DOHH2 (cell line): ENCODE data around the gene MAN1C1.

ENCODE experiments used
- H3F3A ChIP-seq: fragments of 200-600 bp; sonication (generic), shearing (Covaris generic); 2 replicates; pipeline ENCODE4 v1.6.0; 2016; ENCODE audit warnings: antibody characterized with exemption, mild to moderate bottlenecking; ENCODE audit not compliant: control insufficient read depth, insufficient read depth
- H3K27ac ChIP-seq: fragments of 200-600 bp; sonication (generic); 2 replicates; pipeline ENCODE4 v1.5.1; 2014; ENCODE audit warnings: low read depth, mild to moderate bottlenecking, low read length, moderate library complexity
- H3K27me3 ChIP-seq: fragments of 200-600 bp; sonication (generic); 2 replicates; pipeline ENCODE4 v1.6.1; 2014; ENCODE audit warnings: mild to moderate bottlenecking, low read length, mixed read lengths; ENCODE audit not compliant: control insufficient read depth
- H3K36me3 ChIP-seq: fragments of 200-600 bp; sonication (generic); 2 replicates; pipeline ENCODE4 v1.6.1; 2014; ENCODE audit warnings: mild to moderate bottlenecking, low read length, moderate library complexity, mixed read lengths; ENCODE audit not compliant: control insufficient read depth
- H3K4me1 ChIP-seq: fragments of 200-600 bp; sonication (generic); 2 replicates; pipeline ENCODE4 v1.6.1; 2014; ENCODE audit warnings: mild to moderate bottlenecking, low read length, mixed read lengths; ENCODE audit not compliant: control insufficient read depth
- H3K4me2 ChIP-seq: fragments of 200-600 bp; sonication (generic); 2 replicates; pipeline ENCODE4 v1.6.0; 2014; ENCODE audit warnings: mild to moderate bottlenecking, low read length, moderate library complexity
- H3K4me3 ChIP-seq: fragments of 200-600 bp; sonication (generic); 2 replicates; pipeline ENCODE4 v1.5.1; 2014; ENCODE audit warnings: mild to moderate bottlenecking, low read length, mixed read lengths
- H3K79me2 ChIP-seq: fragments of 200-600 bp; sonication (generic); 2 replicates; pipeline ENCODE4 v1.6.1; 2014; ENCODE audit warnings: mild to moderate bottlenecking, low read length, mixed read lengths; ENCODE audit not compliant: control insufficient read depth
- H3K9me2 ChIP-seq: fragments of 200-600 bp; sonication (generic); replicated peaks from 2 replicates; pipeline ENCODE4 v1.6.1; 2014; ENCODE audit warnings: mild to moderate bottlenecking, low read length, mixed read lengths; ENCODE audit not compliant: control insufficient read depth
- H3K9me3 ChIP-seq: fragments of 200-600 bp; sonication (generic); 2 replicates; pipeline ENCODE4 v1.6.1; 2014; ENCODE audit warnings: antibody characterized with exemption, low read length, mixed read lengths; ENCODE audit not compliant: control insufficient read depth, insufficient read depth
- H4K20me1 ChIP-seq: fragments of 200-600 bp; sonication (generic); 2 replicates; pipeline ENCODE4 v1.6.0; 2014; ENCODE audit warnings: low read depth, mild to moderate bottlenecking, antibody characterized with exemption, low read length, moderate library complexity; ENCODE audit not compliant: control insufficient read depth, insufficient read depth
- EZH2phosphoT487 ChIP-seq: fragments of 200-600 bp; sonication (generic); IDR thresholded peaks from 2 replicates; pipeline ENCODE4 v1.6.1; 2017; ENCODE audit warnings: borderline replicate concordance, mild to moderate bottlenecking, antibody characterized with exemption, low read length, moderate library complexity, mixed read lengths
- TF ChIP-seq, protein P1 (sequence below): fragments of 200-600 bp; sonication (generic); IDR thresholded peaks from one replicate; pipeline ENCODE4 v1.5.1; 2014; ENCODE audit warnings: antibody characterized with exemption, mild to moderate bottlenecking, low read depth, low read length; ENCODE audit not compliant: poor library complexity, severe bottlenecking

The MAN1C1 gene

GRCh38 chr1:25657121-25657882 is 40.7 kb downstream of the MAN1C1 start:
- H3K4me3 ChIP-seq = no peak overlapping the region
- no peaks in the 10 kb centered on the region for H3K36me3 ChIP-seq
- H3F3A ChIP-seq = no peaks in the 10 kb centered on the region
- H4K20me1 ChIP-seq = no peaks in the 10 kb centered on the region
- TF ChIP-seq EZH2phosphoT487 = no peak
- TF ChIP-seq, protein P1, sequence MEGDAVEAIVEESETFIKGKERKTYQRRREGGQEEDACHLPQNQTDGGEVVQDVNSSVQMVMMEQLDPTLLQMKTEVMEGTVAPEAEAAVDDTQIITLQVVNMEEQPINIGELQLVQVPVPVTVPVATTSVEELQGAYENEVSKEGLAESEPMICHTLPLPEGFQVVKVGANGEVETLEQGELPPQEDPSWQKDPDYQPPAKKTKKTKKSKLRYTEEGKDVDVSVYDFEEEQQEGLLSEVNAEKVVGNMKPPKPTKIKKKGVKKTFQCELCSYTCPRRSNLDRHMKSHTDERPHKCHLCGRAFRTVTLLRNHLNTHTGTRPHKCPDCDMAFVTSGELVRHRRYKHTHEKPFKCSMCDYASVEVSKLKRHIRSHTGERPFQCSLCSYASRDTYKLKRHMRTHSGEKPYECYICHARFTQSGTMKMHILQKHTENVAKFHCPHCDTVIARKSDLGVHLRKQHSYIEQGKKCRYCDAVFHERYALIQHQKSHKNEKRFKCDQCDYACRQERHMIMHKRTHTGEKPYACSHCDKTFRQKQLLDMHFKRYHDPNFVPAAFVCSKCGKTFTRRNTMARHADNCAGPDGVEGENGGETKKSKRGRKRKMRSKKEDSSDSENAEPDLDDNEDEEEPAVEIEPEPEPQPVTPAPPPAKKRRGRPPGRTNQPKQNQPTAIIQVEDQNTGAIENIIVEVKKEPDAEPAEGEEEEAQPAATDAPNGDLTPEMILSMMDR = no peak
- H3K4me1 ChIP-seq = peaks cover 30% of the 10 kb centered on the region
- H3K9me2 ChIP-seq = no peaks in the 10 kb centered on the region
- H3K27me3 ChIP-seq = peaks cover 9% of the 10 kb centered on the region; the same call in 1 of the 2 replicates
- H3K79me2 ChIP-seq = no peaks in the 10 kb centered on the region
- H3K4me2 ChIP-seq = no peak overlapping the region
- no peak overlapping the region for H3K27ac ChIP-seq
- no peaks in the 10 kb centered on the region for H3K9me3 ChIP-seq

DNA sequence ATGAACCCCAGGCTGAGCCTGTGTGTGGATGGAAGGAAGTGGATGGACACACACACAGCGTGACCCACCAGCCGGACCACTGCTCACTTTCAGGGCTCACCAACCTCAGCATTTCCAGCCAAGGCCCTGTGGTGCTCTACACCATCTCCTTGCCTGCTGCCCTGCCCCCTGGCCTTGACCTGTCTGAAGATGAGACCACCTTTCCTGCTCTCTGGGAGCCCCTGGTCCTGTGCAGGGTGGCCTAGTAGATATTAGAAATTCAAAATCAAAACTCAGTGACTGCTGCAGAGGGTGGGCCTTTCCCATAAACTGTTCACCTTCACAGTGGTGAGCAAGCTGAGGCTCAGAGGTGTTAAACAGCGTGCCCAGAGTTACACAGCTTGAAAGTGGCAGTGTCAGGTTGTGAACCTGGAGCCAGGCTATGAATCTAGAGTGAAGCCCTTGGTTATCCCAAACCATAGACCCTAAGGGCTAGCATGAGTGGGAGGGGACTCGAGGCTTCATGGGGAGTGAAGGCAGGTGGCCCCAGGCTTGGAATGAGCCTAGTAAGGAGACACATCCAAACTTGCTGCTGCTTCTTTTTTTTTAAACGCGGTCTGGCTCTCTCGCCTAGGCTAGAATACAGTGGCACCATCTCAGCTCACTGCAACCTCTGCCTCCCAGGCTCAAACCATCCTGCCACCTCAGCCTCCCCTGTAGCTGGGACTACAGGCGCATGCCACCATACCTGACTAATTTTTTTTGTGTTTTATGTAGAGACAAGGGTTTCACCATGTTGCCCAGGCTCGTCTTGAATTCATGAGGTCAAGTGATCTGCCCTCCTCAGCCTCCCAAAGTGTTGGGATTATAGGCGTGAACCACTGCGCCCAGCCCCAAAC is 41.5 kb downstream of the MAN1C1 start:
- Histone ChIP-seq H3K27ac (no peak overlapping the region), H3K27me3 (peaks cover 9% of the 10 kb centered on the region; the same call in 1 of the 2 replicates), H3K4me2 (no peak overlapping the region), H4K20me1 (no peaks in the 10 kb centered on the region), H3K79me2 (no peaks in the 10 kb centered on the region), H3K4me3 (no peak overlapping the region), H3K4me1 (peaks cover 30% of the 10 kb centered on the region), H3K9me3 (no peaks in the 10 kb centered on the region), H3K36me3 (no peaks in the 10 kb centered on the region), H3K9me2 (no peaks in the 10 kb centered on the region), H3F3A (no peaks in the 10 kb centered on the region)
- TF ChIP-seq, protein P1 = no peak
- TF ChIP-seq EZH2phosphoT487 = no peak

DNA sequence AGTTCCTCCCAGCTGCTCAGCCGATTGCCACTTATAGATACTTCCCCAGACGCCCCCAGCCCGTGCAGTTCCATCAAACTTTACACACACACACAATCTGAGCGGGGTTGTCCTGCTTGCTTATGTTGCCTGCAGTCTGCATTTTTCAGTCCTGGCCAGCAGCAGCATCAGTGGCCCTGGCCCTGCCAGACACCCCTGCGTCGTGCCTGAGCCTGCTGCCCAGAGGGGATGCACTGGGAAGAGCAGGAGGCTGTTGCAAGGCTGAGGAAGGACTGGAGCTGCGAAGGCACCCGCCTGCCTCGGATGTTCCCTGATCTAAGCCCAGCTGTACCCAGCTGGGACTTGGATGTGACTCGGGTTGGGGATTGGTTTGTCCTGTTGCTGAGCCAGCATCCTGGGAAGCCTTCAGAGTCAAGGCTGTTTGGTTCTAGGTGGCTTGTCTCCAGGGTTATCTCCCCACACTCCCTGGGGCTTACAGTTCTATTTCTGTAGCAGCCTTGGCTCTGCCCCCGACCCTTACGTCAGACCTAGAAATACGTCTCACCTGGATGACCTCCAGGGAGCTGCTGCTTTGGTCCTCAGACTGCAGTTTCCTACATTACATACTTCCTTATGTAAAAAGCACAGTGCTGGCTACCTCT is 42.3 kb downstream of the MAN1C1 start:
- Histone ChIP-seq H4K20me1 (no peaks in the 10 kb centered on the region), H3K4me3 (no peak overlapping the region), H3K4me1 (peaks cover 30% of the 10 kb centered on the region), H3F3A (no peaks in the 10 kb centered on the region), H3K9me3 (no peaks in the 10 kb centered on the region), H3K9me2 (no peaks in the 10 kb centered on the region), H3K27ac (no peak overlapping the region), H3K79me2 (no peaks in the 10 kb centered on the region), H3K27me3 (peaks cover 5% of the 10 kb centered on the region; the same call in 1 of the 2 replicates), H3K4me2 (no peak overlapping the region), H3K36me3 (no peaks in the 10 kb centered on the region)
- TF ChIP-seq EZH2phosphoT487 = no peak
